K562 (cell line): Measurements from ENCODE around the gene SH2D7. TPM values are rescaled to one million over a fixed set of nuclear protein-coding genes. Genes with fewer than 3 reads are reported as not detected.

Experiments
- CBX5 ChIP-seq: IDR thresholded peaks from 2 replicates; pipeline ENCODE4 v1.6.1; 2014; ENCODE audit warnings: low read depth, borderline replicate concordance
- CHD2 ChIP-seq: IDR thresholded peaks from 2 replicates; pipeline ENCODE4 v1.6.1; 2011; ENCODE audit warnings: low read depth, low read length
- CSDE1 ChIP-seq, 2 experiments: fragments of 450-650 bp; IDR thresholded peaks; 2 replicates each; pipeline ENCODE4 v1.6.1; 2016; ENCODE audit warnings: mild to moderate bottlenecking in 1 of 2
- GATAD2B ChIP-seq: fragments of 450-650 bp; IDR thresholded peaks from 2 replicates; pipeline ENCODE4 v1.6.1; 2017; ENCODE audit warnings: mild to moderate bottlenecking, borderline replicate concordance
- HNRNPK ChIP-seq: fragments of 200-400 bp; formaldehyde crosslinking; IDR thresholded peaks from one replicate; pipeline ENCODE4 v1.6.1; 2018; ENCODE audit warnings: mild to moderate bottlenecking, low read depth, low read length; ENCODE audit not compliant: poor library complexity, severe bottlenecking
- MAZ ChIP-seq, 2 experiments: fragments of 450-650 bp in 1 of 2; sonication (generic) in 1 of 2; formaldehyde crosslinking; IDR thresholded peaks in 1 of 2; conservative IDR thresholded peaks in 1 of 2; 2 replicates each; pipeline versions ENCODE4 v1.4.0 to v1.5.0; 2020; ENCODE audit warnings: mild to moderate bottlenecking in 1 of 2, missing genetic modification reagents in 1 of 2
- MYBL2 ChIP-seq, 2 experiments: fragments of 450-650 bp in 1 of 2; sonication (generic) in 1 of 2; formaldehyde crosslinking in 1 of 2; IDR thresholded peaks; 2 replicates each; pipeline versions ENCODE4 v1.6.1 to v1.8.1; 2017 to 2022; ENCODE audit warnings: borderline replicate concordance in 1 of 2, inconsistent platforms in 1 of 2, low read depth in 1 of 2, mild to moderate bottlenecking in 1 of 2, missing genetic modification reagents in 1 of 2, moderate library complexity in 1 of 2
- NFIX ChIP-seq: fragments of 250-450 bp; sonication (Bioruptor Pico); IDR thresholded peaks from 2 replicates; pipeline ENCODE4 v1.4.0; 2020; ENCODE audit warnings: low read depth, mild to moderate bottlenecking, moderate library complexity
- RBM34 ChIP-seq: fragments of 200-400 bp; formaldehyde crosslinking; IDR thresholded peaks from 2 replicates; pipeline ENCODE4 v1.6.1; 2018; ENCODE audit warnings: low read length, borderline replicate concordance; ENCODE audit not compliant: insufficient read depth
- RHOXF2B ChIP-seq: fragments of 250-450 bp; sonication (Bioruptor Pico); conservative IDR thresholded peaks from 2 replicates; pipeline ENCODE4 v1.5.1; 2021
- SIN3A ChIP-seq, 2 experiments: fragments of 150-350 bp in 1 of 2; IDR thresholded peaks; 2 replicates each; pipeline ENCODE4 v1.6.1; 2011 to 2016; ENCODE audit warnings: borderline replicate concordance in 2 of 2, low read depth in 2 of 2, low read length in 2 of 2, mild to moderate bottlenecking in 2 of 2, moderate library complexity in 2 of 2; ENCODE audit not compliant: control insufficient read depth in 1 of 2
- U2AF1 ChIP-seq: fragments of 200-400 bp; formaldehyde crosslinking; optimal IDR thresholded peaks from 2 replicates; pipeline ENCODE3; 2017; ENCODE audit warnings: mild to moderate bottlenecking, low read depth, low read length, moderate library complexity
- ZNF175 ChIP-seq: fragments of 200-800 bp; sonication (Bioruptor generic); IDR thresholded peaks from 2 replicates; pipeline ENCODE4 v1.6.1; 2016; ENCODE audit warnings: low read depth, mild to moderate bottlenecking, missing genetic modification characterization, missing compliant biosample characterization
- ZNF347 ChIP-seq: fragments of 450-650 bp; formaldehyde crosslinking; IDR thresholded peaks from 2 replicates; pipeline ENCODE4 v1.4.0; 2020; ENCODE audit warnings: low read depth, mild to moderate bottlenecking, moderate library complexity
- ZNF444 ChIP-seq: fragments of 250-450 bp; sonication (Bioruptor Pico); IDR thresholded peaks from 2 replicates; pipeline ENCODE4 v1.4.0; 2020; ENCODE audit warnings: mild to moderate bottlenecking, moderate library complexity
- ZNF644 ChIP-seq: fragments of 200-800 bp; sonication (Bioruptor generic); IDR thresholded peaks from 2 replicates; pipeline ENCODE4 v1.6.1; 2016; ENCODE audit warnings: low read depth, missing genetic modification characterization, missing compliant biosample characterization
- polyA plus RNA-seq, 8 experiments: library from polyadenylated mRNA; depleted of rRNA in 4 of 8; stranded (reverse) in 5 of 8; unstranded in 3 of 8; fragments of >200 nt; fragmentation: Nextera tagmentation in 2 of 8; fragmentation: Illumina TruSeq in 1 of 8; extraction: Ambion mirVana in 2 of 8; extraction: Trizol in 1 of 8; gene quantifications; 2 replicates each; pipeline versions ENCODE4 v1.2.1 to v1.2.3, GENCODE V29; 2011 to 2014; ENCODE audit warnings: inconsistent platforms in 1 of 8, missing spikeins in 1 of 8
- total RNA-seq, 7 experiments: library from RNA; depleted of rRNA in 6 of 7; stranded (reverse); fragments of >200 nt in 6 of 7; fragmentation: Illumina TruSeq in 2 of 7; extraction: Trizol in 2 of 7; gene quantifications; 2 replicates each; pipeline versions ENCODE4 v1.2.1 to v1.2.3, GENCODE V29; 2011 to 2021; ENCODE audit warnings: low replicate concordance in 1 of 7
- TF ChIP-seq, protein P1 (sequence below): IDR thresholded peaks from 2 replicates; pipeline ENCODE4 v1.6.1; 2011; ENCODE audit warnings: borderline replicate concordance, low read depth, mild to moderate bottlenecking, moderate library complexity, low read length; ENCODE audit not compliant: insufficient read depth, poor library complexity, severe bottlenecking
- TF ChIP-seq, protein P2 (sequence below): fragments of 250-450 bp; sonication (Bioruptor Pico); IDR thresholded peaks from 2 replicates; pipeline ENCODE4 v1.8.0; 2021; ENCODE audit warnings: moderate library complexity, mild to moderate bottlenecking, inconsistent platforms
- TF ChIP-seq, protein P3 (sequence below): fragments of 250-450 bp; sonication (Bioruptor Pico); IDR thresholded peaks from 2 replicates; pipeline ENCODE4 v1.8.0; 2022; ENCODE audit warnings: moderate library complexity, mild to moderate bottlenecking, inconsistent platforms

Gene SH2D7
- total and polyA plus RNA-seq, 9 of the 15 experiments (the other 6 are each of a cell fraction or from before 2014, with no cell fraction given) = not detected

DNA sequence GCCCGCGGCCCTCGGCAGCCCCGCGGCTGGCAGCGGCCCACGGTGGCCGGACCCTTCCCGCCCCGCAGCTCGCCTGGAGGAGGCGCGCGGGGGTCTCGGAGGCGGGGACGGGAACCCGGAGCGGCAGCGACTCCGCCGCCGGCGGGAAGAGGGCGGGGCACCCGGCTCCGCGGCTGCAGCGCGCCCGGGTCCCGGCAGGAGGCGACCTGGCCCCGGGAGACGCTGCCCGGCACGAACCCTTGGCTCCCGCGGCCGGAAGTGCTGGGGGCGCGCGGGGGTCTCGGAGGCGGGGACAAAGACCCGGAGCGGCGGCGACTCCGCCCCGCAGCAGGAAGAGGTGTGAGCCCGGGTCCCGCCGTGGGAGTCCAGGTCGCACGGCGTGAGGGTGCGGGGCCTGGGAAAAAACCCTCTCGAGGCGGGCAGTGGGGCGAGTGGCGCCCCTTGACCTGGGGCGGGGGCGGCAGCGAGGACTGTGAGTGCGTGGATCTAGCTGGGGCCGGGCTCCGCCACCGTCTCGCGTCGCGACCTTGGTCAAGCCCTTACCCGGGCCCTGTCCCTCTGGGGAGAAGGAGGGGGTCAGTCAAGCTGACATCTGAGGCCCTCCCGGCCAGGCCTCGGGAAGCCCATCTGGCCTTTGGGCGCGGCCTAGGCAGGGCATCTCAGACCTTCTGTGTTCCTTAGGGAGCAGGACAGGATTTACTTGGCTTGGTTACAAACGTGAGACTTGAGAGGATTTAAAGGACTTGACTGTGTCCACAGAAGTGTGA is 39.1 kb downstream of the SH2D7 start, which contains the start of gene CIB2 (continued):
- TF ChIP-seq, protein P1, sequence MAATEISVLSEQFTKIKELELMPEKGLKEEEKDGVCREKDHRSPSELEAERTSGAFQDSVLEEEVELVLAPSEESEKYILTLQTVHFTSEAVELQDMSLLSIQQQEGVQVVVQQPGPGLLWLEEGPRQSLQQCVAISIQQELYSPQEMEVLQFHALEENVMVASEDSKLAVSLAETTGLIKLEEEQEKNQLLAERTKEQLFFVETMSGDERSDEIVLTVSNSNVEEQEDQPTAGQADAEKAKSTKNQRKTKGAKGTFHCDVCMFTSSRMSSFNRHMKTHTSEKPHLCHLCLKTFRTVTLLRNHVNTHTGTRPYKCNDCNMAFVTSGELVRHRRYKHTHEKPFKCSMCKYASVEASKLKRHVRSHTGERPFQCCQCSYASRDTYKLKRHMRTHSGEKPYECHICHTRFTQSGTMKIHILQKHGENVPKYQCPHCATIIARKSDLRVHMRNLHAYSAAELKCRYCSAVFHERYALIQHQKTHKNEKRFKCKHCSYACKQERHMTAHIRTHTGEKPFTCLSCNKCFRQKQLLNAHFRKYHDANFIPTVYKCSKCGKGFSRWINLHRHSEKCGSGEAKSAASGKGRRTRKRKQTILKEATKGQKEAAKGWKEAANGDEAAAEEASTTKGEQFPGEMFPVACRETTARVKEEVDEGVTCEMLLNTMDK = peak; percentile 87
- TF ChIP-seq NFIX (CRISPR knock-in tag) (no peak), ZNF644 (tag) (no peak), ZNF444 (CRISPR knock-in tag) (no peak), RBM34 (no peak), MYBL2 (IDR thresholded peaks at IDR 0.05; ENCODE audit: low read depth) (no peak), MYBL2 (CRISPR knock-in tag; IDR thresholded peaks at IDR 0.05; ENCODE audit: borderline replicate concordance) (no peak), U2AF1 (peak; percentile 37), ZNF347 (no peak), CBX5 (no peak), RHOXF2B (CRISPR knock-in tag) (no peak), HNRNPK (no peak), CSDE1 (IDR thresholded peaks at IDR 0.05) (no peak), GATAD2B (no peak; the same call in none of the 2 replicates), MAZ (CRISPR knock-in tag; conservative IDR thresholded peaks at IDR 0.05 in 1 of 2, IDR thresholded peaks at IDR 0.05 in 1 of 2) (peak; percentile 81 to 92), CHD2 (no peak), SIN3A (IDR thresholded peaks at IDR 0.05; ENCODE audit: borderline replicate concordance in 2 of 2, control insufficient read depth in 1 of 2, low read depth in 2 of 2, low read length in 2 of 2) (peak in 1 of 2 experiments; percentile 30; a peak in 1 of 4 replicates), ZNF175 (CRISPR knock-in tag) (0 out of 2 replicates have a peak, but pooled peaks have one; percentile 45)
- TF ChIP-seq, protein P2, sequence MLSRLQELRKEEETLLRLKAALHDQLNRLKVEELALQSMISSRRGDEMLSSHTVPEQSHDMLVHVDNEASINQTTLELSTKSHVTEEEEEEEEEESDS (CRISPR knock-in tag) = no peak
- TF ChIP-seq, protein P3, sequence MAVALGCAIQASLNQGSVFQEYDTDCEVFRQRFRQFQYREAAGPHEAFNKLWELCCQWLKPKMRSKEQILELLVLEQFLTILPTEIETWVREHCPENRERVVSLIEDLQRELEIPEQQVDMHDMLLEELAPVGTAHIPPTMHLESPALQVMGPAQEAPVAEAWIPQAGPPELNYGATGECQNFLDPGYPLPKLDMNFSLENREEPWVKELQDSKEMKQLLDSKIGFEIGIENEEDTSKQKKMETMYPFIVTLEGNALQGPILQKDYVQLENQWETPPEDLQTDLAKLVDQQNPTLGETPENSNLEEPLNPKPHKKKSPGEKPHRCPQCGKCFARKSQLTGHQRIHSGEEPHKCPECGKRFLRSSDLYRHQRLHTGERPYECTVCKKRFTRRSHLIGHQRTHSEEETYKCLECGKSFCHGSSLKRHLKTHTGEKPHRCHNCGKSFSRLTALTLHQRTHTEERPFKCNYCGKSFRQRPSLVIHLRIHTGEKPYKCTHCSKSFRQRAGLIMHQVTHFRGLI (CRISPR knock-in tag) = no peak
